ENCODE results near the gene EID2. TPM values are rescaled to one million over a fixed set of nuclear protein-coding genes. Genes with fewer than 3 reads are reported as not detected.

Gene EID2
- total RNA-seq, 1 donor from 2014 or later = 17.2 TPM

DNA sequence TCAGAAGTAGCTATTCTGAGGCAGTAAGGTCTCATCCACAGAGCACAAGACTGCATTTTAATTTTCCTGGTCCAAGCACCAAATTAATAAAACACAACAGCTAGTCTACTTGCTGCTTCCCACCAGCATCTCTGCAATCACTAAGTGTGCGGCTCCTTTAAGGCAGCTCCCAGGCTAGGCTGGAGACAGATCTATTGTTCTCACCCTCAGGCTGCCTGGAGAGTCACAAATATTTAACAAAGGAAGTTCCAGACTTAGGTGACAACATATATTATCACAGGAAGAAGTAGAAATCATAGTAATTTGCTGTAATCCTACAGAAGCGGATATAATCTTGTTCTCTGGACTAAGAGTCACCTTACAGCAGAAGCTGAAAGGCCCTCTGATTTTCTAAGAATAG, 2.2 kb upstream of the EID2 start:
- Histone ChIP-seq H3K9ac (ENCODE audit: low read length) (no peak overlapping the region), H3K27me3 (ENCODE audit: insufficient read depth, low read length) (peaks cover 3% of the 10 kb centered on the region), H3K9me3 (ENCODE audit: insufficient read depth, low read depth, low read length) (no peaks in the 10 kb centered on the region), H3K36me3 (ENCODE audit: insufficient read depth, low read length) (no peaks in the 10 kb centered on the region), H3K27ac (ENCODE audit: low read depth, low read length) (no peak overlapping the region), H3K4me1 (ENCODE audit: insufficient read depth, low read length) (peaks cover 14% of the 10 kb centered on the region), H2AFZ (ENCODE audit: low read depth, low read length) (no peak overlapping the region), H3K4me2 (ENCODE audit: low read length) (no peak overlapping the region), H4K20me1 (ENCODE audit: insufficient read depth, low read length) (peaks cover 13% of the 10 kb centered on the region), H3K4me3 (ENCODE audit: insufficient read depth, low read depth, low read length) (no peak overlapping the region), H3K79me2 (ENCODE audit: insufficient read depth, low read length) (peaks cover 21% of the 10 kb centered on the region)
- H3K9me3 Mint-ChIP-seq (ENCODE audit: unreplicated experiment) = no peaks in the 10 kb centered on the region
- H3K4me3 Mint-ChIP-seq (ENCODE audit: unreplicated experiment) = no peak overlapping the region
- peaks cover 17% of the 10 kb centered on the region for H3K27me3 Mint-ChIP-seq (ENCODE audit: low read depth, unreplicated experiment)
- no peak for TF ChIP-seq EZH2 (IDR thresholded peaks at IDR 0.05; ENCODE audit: insufficient read depth, low read length)
- TF ChIP-seq, protein P1, sequence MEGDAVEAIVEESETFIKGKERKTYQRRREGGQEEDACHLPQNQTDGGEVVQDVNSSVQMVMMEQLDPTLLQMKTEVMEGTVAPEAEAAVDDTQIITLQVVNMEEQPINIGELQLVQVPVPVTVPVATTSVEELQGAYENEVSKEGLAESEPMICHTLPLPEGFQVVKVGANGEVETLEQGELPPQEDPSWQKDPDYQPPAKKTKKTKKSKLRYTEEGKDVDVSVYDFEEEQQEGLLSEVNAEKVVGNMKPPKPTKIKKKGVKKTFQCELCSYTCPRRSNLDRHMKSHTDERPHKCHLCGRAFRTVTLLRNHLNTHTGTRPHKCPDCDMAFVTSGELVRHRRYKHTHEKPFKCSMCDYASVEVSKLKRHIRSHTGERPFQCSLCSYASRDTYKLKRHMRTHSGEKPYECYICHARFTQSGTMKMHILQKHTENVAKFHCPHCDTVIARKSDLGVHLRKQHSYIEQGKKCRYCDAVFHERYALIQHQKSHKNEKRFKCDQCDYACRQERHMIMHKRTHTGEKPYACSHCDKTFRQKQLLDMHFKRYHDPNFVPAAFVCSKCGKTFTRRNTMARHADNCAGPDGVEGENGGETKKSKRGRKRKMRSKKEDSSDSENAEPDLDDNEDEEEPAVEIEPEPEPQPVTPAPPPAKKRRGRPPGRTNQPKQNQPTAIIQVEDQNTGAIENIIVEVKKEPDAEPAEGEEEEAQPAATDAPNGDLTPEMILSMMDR (IDR thresholded peaks at IDR 0.05; ENCODE audit: insufficient read depth, low read depth, low read length) = no peak
- no peak for FAIRE-seq
- H3K27ac Mint-ChIP-seq (ENCODE audit: unreplicated experiment) = no peak overlapping the region
- H3K36me3 Mint-ChIP-seq (ENCODE audit: low read depth, unreplicated experiment) = no peaks in the 10 kb centered on the region
- peaks cover 6% of the 10 kb centered on the region for H3K4me1 Mint-ChIP-seq (ENCODE audit: low read depth, unreplicated experiment)
- no peak for DNase-seq (ENCODE audit: low read depth)

DNA sequence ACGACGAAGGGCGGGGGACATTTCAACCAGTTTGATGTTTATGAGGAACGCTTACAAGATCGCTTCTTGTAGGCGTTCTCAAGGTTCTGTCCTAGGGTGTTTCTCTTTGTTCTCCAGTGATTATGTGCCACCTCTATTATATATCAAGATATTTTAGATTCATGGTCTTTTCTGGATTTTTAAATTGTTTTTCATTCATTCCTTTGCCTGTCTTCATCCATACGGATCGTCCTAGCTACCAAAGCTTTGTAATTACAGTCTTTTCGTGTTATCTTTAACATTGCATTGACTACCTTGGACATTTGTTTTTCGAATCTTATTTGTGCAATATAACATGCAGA, 342 bp upstream of the EID2 start:
- Mint-ChIP-seq H3K9me3 (ENCODE audit: unreplicated experiment) (no peaks in the 10 kb centered on the region), H3K27me3 (ENCODE audit: low read depth, unreplicated experiment) (peaks cover 3% of the 10 kb centered on the region), H3K4me1 (ENCODE audit: low read depth, unreplicated experiment) (peaks cover 6% of the 10 kb centered on the region), H3K4me3 (ENCODE audit: unreplicated experiment) (peak overlapping the region; percentile 94), H3K36me3 (ENCODE audit: low read depth, unreplicated experiment) (no peaks in the 10 kb centered on the region), H3K27ac (ENCODE audit: unreplicated experiment) (no peak overlapping the region)
- DNase-seq (ENCODE audit: low read depth) = no peak
- Histone ChIP-seq H3K79me2 (ENCODE audit: insufficient read depth, low read length) (peaks cover 21% of the 10 kb centered on the region), H3K4me2 (ENCODE audit: low read length) (peak overlapping the region; percentile 95), H3K9me3 (ENCODE audit: insufficient read depth, low read depth, low read length) (no peaks in the 10 kb centered on the region), H2AFZ (ENCODE audit: low read depth, low read length) (peak overlapping the region; percentile 90), H3K9ac (ENCODE audit: low read length) (peak overlapping the region; percentile 96), H3K27me3 (ENCODE audit: insufficient read depth, low read length) (no peaks in the 10 kb centered on the region), H3K4me1 (ENCODE audit: insufficient read depth, low read length) (peaks cover 14% of the 10 kb centered on the region), H3K36me3 (ENCODE audit: insufficient read depth, low read length) (no peaks in the 10 kb centered on the region), H3K27ac (ENCODE audit: low read depth, low read length) (no peak overlapping the region), H3K4me3 (ENCODE audit: insufficient read depth, low read depth, low read length) (peak overlapping the region; percentile 89), H4K20me1 (ENCODE audit: insufficient read depth, low read length) (peaks cover 13% of the 10 kb centered on the region)
- TF ChIP-seq, protein P1 (IDR thresholded peaks at IDR 0.05; ENCODE audit: insufficient read depth, low read depth, low read length) = no peak
- no peak for TF ChIP-seq EZH2 (IDR thresholded peaks at IDR 0.05; ENCODE audit: insufficient read depth, low read length)
- no peak for FAIRE-seq

DNA sequence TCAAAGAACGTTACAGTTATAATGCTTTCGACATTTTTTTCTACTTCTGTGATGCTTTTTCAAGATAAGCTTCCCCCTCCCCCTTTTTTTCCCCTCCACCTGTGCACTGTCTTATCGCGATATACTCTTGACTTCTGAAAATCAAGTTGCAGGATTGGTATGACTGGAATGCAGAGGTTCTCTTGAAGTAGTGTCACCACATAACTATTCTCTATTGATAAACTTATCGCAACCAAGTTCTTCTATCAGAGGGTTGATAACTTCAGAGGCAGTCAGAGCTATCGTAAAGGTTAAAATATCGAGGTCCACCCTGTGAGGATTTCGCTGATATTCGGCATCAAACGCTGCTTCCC, 820 bp downstream of the EID2 start:
- DNase-seq (ENCODE audit: low read depth) = peak; percentile 63
- peak overlapping the region; percentile 89 for H3K4me3 ChIP-seq (ENCODE audit: insufficient read depth, low read depth, low read length)
- Mint-ChIP-seq H3K27ac (ENCODE audit: unreplicated experiment) (peak overlapping the region; percentile 97), H3K4me1 (ENCODE audit: low read depth, unreplicated experiment) (peaks cover 4% of the 10 kb centered on the region), H3K36me3 (ENCODE audit: low read depth, unreplicated experiment) (no peaks in the 10 kb centered on the region), H3K27me3 (ENCODE audit: low read depth, unreplicated experiment) (peaks cover 2% of the 10 kb centered on the region), H3K4me3 (ENCODE audit: unreplicated experiment) (peak overlapping the region; percentile 96), H3K9me3 (ENCODE audit: unreplicated experiment) (no peaks in the 10 kb centered on the region)
- H3K4me2 ChIP-seq (ENCODE audit: low read length) = peak overlapping the region; percentile 95
- H3K4me1 ChIP-seq (ENCODE audit: insufficient read depth, low read length) = peaks cover 14% of the 10 kb centered on the region
- H4K20me1 ChIP-seq (ENCODE audit: insufficient read depth, low read length) = peaks cover 13% of the 10 kb centered on the region
- peak overlapping the region; percentile 96 for H3K9ac ChIP-seq (ENCODE audit: low read length)
- peaks cover 21% of the 10 kb centered on the region for H3K79me2 ChIP-seq (ENCODE audit: insufficient read depth, low read length)
- peak overlapping the region; percentile 90 for H2AFZ ChIP-seq (ENCODE audit: low read depth, low read length)
- no peaks in the 10 kb centered on the region for H3K27me3 ChIP-seq (ENCODE audit: insufficient read depth, low read length)
- H3K36me3 ChIP-seq (ENCODE audit: insufficient read depth, low read length) = no peaks in the 10 kb centered on the region
- H3K9me3 ChIP-seq (ENCODE audit: insufficient read depth, low read depth, low read length) = no peaks in the 10 kb centered on the region
- TF ChIP-seq, protein P1 (IDR thresholded peaks at IDR 0.05; ENCODE audit: insufficient read depth, low read depth, low read length) = no peak
- TF ChIP-seq EZH2 (IDR thresholded peaks at IDR 0.05; ENCODE audit: insufficient read depth, low read length) = no peak
- FAIRE-seq = no peak
- H3K27ac ChIP-seq (ENCODE audit: low read depth, low read length) = peak overlapping the region; percentile 92
